ENCODE measurements around the gene DPYSL4.

The DPYSL4 gene

DNA sequence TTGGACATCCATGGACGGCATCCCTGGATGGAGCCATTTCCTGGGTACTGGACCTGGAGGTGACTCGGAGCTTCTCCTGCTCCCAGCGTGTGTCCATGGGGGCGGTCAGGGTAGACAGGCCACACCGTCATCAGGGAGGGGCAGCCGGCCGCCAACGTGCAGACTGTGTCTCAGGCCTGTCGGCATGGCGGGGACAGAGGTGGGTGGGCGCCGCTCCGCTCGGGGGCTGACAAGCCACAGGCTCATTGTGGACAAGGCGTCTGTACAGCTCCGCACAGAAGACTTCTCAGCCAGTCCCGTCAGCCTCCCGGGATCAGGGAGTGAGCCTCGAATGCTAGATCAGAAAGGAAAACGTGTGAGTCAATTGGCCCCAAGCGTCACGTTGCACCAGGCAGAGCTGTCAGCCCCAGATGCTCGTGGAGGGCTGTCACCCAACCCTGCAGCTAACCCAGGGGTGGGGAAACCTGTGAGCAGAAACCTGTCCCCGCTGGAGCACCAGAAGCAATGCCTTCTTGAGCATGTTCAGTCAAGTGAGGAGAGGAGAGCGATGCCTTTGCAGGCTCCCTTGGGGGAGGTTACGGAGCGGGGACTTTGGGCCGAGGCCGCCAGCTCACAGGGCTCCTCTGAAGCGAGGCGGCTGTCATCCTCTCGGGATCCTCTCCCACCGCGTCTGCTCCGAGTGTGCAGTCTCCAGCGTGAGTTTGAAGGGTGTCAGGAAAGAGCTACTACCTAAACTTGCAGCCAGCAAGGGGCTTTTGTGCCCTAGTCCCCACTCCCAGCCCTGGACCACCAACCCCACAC lies 16.0 kb upstream of the DPYSL4 start:
- H3K4me3 ChIP-seq (ENCODE audit: low read length) = no peak overlapping the region
- H2AFZ ChIP-seq (ENCODE audit: low read depth, low read length) = no peak overlapping the region
- H3K4me1 ChIP-seq (ENCODE audit: insufficient read depth, low read length) = peaks cover 3% of the 10 kb centered on the region
- no peaks in the 10 kb centered on the region for H3K27me3 ChIP-seq (ENCODE audit: insufficient read depth, low read length)
- no peaks in the 10 kb centered on the region for H3K36me3 ChIP-seq (ENCODE audit: insufficient read depth, low read length)
- no peaks in the 10 kb centered on the region for H3K9me3 ChIP-seq (ENCODE audit: low read length)

DNA sequence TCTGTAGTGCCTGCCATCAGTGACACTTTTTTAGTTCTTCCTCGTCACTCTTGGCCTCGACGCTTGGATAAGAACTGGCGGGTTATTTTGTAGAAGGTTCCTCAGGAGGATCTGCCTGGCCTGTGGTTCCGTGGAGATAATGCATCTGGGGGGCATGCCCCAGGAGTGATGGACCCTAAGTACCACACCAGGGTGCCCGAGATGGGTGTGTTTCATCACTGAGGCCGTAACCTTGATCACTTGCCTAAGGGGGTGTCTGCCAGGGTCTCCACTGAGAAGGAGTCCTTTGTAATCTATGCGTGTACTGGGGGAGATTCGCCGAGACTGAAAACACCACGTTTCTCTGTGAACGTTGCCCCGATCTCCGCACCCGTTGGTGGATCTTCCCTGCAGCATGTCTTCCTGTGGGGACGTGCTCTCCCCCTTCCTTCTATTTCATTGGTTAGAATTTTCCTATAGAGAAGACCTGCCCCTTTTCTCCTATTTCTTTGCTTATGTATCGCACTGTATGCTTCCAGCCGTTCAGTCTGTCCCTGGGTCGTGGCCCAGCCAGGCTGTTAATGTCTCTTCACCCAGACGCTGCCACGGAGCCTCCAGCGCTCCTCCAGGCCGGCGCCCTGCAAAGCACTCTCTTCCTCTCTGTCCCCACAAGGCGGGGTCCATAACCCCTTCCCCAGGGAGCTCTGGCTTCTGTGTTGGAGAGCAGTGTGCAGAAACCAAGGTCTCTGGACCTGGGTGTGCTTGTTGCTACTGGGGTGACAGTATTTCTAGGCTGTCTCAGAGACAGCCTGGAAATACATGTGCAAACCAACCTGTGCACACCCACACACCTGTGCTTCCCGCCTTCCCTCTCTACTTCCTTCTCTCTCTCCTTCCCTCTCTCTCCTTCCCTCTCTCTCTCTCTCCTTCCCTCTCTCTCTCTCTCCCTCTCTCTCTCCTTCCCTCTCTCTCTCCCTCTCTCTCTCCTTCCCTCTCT lies 14.4 kb upstream of the DPYSL4 start:
- no peaks in the 10 kb centered on the region for H3K36me3 ChIP-seq (ENCODE audit: insufficient read depth, low read length)
- peaks cover 15% of the 10 kb centered on the region for H3K4me1 ChIP-seq (ENCODE audit: insufficient read depth, low read length)
- H2AFZ ChIP-seq (ENCODE audit: low read depth, low read length) = no peak overlapping the region
- no peak overlapping the region for H3K4me3 ChIP-seq (ENCODE audit: low read length)
- H3K27me3 ChIP-seq (ENCODE audit: insufficient read depth, low read length) = no peaks in the 10 kb centered on the region
- no peaks in the 10 kb centered on the region for H3K9me3 ChIP-seq (ENCODE audit: low read length)

DNA sequence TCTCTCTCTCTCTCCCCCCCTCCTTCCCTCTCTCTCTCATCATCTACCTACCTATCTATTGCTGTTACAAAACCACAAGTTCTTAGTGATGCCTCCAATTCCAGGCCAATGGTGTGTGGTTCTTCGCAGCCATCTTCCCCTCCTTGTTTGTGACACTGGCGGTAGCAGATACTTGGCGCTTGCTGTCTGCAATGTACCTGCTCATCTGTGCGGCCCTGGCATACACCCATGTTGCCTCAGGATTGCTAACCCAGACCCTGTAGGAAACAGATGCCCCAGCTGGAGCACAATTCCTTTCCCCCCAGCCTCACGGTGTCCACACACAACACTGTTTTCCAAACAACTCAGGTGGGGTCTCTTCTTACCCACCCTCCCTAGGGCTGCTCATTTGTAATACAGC lies 13.6 kb upstream of the DPYSL4 start:
- H3K4me1 ChIP-seq (ENCODE audit: insufficient read depth, low read length) = peaks cover 15% of the 10 kb centered on the region
- no peaks in the 10 kb centered on the region for H3K36me3 ChIP-seq (ENCODE audit: insufficient read depth, low read length)
- H3K4me3 ChIP-seq (ENCODE audit: low read length) = no peak overlapping the region
- no peaks in the 10 kb centered on the region for H3K9me3 ChIP-seq (ENCODE audit: low read length)
- H3K27me3 ChIP-seq (ENCODE audit: insufficient read depth, low read length) = peaks cover 4% of the 10 kb centered on the region
- no peak overlapping the region for H2AFZ ChIP-seq (ENCODE audit: low read depth, low read length)

DNA sequence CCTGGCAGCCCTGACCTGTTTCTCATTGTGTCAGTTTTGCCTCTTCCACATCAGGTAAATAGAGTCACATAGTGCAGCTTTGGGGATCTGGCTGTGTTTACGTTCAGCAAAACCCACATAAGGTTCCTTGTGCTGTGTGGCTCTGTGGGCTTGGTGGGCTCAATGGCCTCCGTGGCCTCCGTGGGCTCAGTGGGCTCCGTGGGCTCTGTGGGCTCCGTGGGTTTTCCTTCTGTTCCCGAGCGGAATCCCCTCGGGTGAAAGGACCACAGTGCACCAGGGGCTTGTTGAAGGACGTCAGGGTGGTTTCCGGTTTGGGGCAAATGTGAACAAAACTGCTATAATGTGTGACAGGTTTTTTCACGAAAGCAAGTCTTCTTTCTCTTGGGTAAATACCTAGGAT lies 12.5 kb upstream of the DPYSL4 start:
- peaks cover 13% of the 10 kb centered on the region for H3K27me3 ChIP-seq (ENCODE audit: insufficient read depth, low read length)
- no peak overlapping the region for H3K4me3 ChIP-seq (ENCODE audit: low read length)
- no peaks in the 10 kb centered on the region for H3K36me3 ChIP-seq (ENCODE audit: insufficient read depth, low read length)
- H3K9me3 ChIP-seq (ENCODE audit: low read length) = no peaks in the 10 kb centered on the region
- H3K4me1 ChIP-seq (ENCODE audit: insufficient read depth, low read length) = peaks cover 15% of the 10 kb centered on the region
- H2AFZ ChIP-seq (ENCODE audit: low read depth, low read length) = no peak overlapping the region

DNA sequence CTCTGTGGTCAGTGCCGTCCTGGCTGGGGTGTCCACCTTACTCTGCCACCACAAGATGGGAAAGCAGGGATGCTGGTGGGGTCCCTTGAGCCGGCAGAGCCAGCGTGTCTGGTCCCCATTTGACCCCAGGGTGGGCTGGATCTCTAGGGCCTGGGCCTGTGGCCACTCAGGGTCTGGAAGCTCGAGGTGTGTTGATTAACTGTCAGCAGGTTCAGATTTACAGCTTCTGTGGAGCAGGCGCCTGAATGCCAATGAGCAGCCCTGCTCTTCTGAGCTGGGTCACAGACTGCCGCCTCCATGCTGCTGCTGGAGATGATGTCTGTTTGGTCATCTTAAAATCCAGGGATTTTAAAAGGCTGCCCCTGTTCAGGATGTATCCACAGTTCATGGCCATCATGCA lies 11.3 kb upstream of the DPYSL4 start:
- Histone ChIP-seq H2AFZ (ENCODE audit: low read depth, low read length) (no peak overlapping the region), H3K36me3 (ENCODE audit: insufficient read depth, low read length) (no peaks in the 10 kb centered on the region), H3K4me3 (ENCODE audit: low read length) (no peak overlapping the region), H3K9me3 (ENCODE audit: low read length) (no peaks in the 10 kb centered on the region), H3K4me1 (ENCODE audit: insufficient read depth, low read length) (peaks cover 15% of the 10 kb centered on the region), H3K27me3 (ENCODE audit: insufficient read depth, low read length) (peaks cover 14% of the 10 kb centered on the region)

DNA sequence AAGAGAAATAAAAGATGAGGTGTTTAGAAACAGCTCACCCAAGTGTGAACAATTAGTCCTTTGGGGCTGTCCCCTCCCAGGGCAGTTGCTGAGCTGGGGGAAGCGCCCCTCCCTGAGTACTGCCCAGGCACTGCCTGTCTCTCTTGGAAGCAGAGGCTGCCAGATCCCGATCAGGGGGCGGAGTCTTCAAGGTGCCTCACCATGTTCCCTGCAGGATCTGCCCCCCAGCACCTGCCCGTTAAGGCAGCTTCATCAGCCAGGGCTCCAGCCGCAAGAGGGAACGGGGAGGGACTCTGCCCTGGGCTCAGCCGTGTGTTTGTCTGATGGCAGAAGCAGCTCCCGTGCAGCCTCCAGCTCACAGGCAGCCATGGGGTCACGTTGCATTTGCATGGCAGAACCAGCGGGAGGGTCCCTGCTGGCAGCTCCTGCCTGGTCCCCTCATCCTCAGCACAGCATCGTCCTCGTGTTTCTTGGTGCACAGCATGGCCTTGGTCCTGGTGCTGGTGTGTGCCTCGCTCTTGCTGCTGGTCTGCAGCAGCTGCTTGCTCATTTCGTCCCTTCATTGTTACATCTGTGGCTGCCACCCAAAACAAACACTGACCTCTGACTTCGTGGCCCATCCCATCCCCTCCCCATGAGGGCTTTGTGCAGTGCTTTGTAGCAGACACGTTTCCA lies 10.7 kb upstream of the DPYSL4 start:
- Histone ChIP-seq H2AFZ (ENCODE audit: low read depth, low read length) (no peak overlapping the region), H3K4me3 (ENCODE audit: low read length) (peak overlapping the region; percentile 12), H3K4me1 (ENCODE audit: insufficient read depth, low read length) (peaks cover 15% of the 10 kb centered on the region), H3K27me3 (ENCODE audit: insufficient read depth, low read length) (peaks cover 18% of the 10 kb centered on the region), H3K36me3 (ENCODE audit: insufficient read depth, low read length) (no peaks in the 10 kb centered on the region), H3K9me3 (ENCODE audit: low read length) (no peaks in the 10 kb centered on the region)

DNA sequence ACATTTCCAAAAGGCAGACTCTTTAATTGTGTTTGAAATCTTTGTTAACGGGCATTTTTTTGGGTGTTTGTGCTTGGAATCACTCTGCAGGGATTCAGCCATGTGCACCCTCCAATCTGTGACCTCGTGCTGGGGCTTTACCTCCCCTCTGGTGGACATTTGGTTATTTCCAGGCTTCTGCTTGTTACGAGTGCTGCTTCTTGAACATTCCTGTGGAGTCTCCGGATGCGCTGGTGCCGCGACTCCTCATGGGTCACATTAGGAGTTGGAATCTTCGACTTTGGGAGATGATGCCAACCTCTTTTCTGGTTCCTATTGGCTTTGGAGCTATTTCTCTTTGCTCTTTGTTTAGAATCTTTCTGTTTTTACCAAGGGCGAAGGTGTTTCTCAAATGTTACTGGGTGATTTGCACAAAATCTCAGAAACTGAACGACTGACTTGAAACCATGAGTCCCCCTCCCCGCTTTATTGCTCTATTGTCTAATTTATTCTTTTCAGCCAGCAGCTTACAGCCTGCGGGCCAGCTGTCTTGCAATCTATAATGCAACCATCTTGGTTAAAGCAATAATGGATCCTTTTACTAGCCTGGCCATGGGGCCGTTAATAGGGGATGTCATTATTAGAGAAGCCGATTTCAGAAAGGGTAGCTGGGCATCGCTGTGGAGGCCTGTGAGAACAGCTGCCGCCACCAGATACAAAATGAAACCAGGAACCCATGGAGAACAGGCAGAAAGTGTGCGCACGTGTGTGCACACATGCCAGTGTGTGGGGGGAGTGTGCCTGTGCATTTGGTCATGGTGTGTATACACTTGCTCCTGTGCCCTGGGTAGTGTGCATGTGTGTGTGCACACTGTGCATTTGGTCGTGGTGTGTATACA lies 9.9 kb upstream of the DPYSL4 start:
- peaks cover 19% of the 10 kb centered on the region for H3K27me3 ChIP-seq (ENCODE audit: insufficient read depth, low read length)
- H3K36me3 ChIP-seq (ENCODE audit: insufficient read depth, low read length) = no peaks in the 10 kb centered on the region
- peaks cover 15% of the 10 kb centered on the region for H3K4me1 ChIP-seq (ENCODE audit: insufficient read depth, low read length)
- H3K4me3 ChIP-seq (ENCODE audit: low read length) = peak overlapping the region; percentile 12
- no peaks in the 10 kb centered on the region for H3K9me3 ChIP-seq (ENCODE audit: low read length)
- no peak overlapping the region for H2AFZ ChIP-seq (ENCODE audit: low read depth, low read length)

DNA sequence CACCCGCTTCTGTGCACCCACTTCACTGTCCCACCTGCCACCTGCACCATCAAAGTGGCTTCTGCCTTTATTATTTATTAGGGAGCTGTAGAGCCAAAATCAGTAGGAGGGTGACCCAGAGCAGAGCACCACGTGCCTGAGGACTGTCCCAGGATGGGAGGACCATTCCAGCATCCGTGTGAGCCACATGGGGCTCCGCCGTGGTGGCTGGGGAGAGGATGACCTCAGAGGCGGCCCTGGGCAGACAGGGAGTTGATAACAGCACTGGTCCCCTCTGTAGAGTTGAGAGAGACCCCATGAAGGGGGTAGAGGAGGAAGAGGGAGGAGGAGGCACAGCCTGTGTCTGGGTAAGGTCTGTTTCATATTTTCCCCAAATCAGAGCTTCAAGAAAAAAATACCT lies 8.7 kb upstream of the DPYSL4 start:
- Histone ChIP-seq H3K4me3 (ENCODE audit: low read length) (no peak overlapping the region), H2AFZ (ENCODE audit: low read depth, low read length) (no peak overlapping the region), H3K27me3 (ENCODE audit: insufficient read depth, low read length) (peaks cover 31% of the 10 kb centered on the region), H3K4me1 (ENCODE audit: insufficient read depth, low read length) (peaks cover 15% of the 10 kb centered on the region), H3K36me3 (ENCODE audit: insufficient read depth, low read length) (no peaks in the 10 kb centered on the region), H3K9me3 (ENCODE audit: low read length) (no peaks in the 10 kb centered on the region)

DNA sequence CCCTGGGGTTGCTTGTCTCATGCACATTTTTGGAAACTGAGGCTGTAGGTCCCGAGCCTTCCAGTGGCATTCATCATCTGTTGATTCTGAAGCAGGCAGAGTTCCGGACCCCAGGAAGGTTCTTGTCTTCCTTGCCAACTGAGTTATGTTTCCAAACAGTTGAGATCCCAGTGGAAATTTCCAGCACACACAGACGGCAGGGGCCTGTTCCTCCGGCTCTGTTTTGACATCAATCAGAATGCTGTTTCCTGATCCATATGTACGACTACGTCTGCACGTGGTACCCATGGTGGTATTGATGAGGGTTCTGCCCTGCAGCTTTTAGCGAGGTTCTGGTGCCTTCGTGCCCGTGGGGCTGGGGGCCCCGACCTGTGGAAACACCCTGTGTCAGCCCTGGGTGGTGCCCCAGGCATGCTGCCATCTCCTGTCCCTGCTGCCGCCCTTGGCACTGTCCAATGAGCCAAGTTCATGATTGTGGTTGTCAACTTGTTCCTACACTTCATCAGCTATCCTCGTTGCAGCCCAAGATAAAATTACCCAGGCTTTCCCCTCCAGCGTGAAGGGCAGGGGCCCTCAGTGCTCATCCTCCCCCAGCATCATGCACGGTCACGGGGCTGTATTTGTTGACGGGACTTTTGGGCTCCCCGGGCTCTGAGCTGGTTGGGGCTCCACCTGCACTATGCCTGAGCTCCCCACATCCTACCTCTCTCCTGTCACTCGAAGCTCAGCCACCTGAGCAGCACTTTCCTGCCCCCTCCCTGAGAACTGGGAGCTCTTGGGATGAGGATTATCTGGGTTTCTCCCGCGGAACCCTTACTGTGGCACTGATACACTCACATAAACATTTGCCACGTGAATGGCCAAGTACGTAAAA lies 7.8 kb upstream of the DPYSL4 start:
- H3K4me3 ChIP-seq (ENCODE audit: low read length) = no peak overlapping the region
- H3K4me1 ChIP-seq (ENCODE audit: insufficient read depth, low read length) = peaks cover 15% of the 10 kb centered on the region
- no peaks in the 10 kb centered on the region for H3K36me3 ChIP-seq (ENCODE audit: insufficient read depth, low read length)
- H3K9me3 ChIP-seq (ENCODE audit: low read length) = no peaks in the 10 kb centered on the region
- H2AFZ ChIP-seq (ENCODE audit: low read depth, low read length) = no peak overlapping the region
- peaks cover 40% of the 10 kb centered on the region for H3K27me3 ChIP-seq (ENCODE audit: insufficient read depth, low read length)

DNA sequence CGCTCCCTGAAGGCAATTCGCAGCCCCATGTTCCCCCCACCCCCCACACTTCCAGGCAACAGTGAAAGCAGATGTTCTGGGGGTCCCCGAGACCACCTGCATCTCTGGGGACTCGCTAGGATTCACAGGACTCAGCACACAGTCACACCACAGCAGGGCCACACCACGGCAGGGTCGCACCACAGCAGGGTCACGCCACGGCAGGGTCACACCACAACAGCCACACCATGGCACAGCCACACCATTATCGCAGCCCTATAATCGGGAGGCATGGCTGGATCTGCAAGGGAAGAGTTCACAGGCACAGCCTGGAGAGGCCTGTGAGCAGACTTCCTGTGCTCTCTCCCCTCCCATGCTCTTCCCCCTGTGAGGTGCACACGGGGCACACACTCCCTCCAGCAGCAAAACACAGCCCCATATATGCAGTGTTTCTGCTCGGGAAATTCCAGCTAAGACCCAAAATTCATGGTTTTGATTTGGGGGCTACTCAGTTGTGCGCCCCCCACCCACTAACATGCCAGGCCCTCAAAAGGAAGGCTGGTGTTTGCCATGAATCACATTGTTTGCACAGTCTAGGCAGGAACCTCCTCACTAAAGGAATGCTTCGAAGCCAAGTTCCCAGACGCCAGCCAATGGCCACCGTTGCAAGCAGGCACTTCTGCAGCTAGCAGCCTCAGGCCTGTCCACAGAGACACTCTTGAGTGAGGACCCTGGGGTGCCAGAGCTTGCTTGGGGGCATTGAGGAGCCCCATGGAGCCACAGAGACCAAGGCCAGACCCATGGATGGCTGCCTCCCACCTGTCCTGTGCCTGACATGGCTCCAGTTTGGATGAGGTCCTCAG lies 7.0 kb upstream of the DPYSL4 start:
- H3K4me3 ChIP-seq (ENCODE audit: low read length) = no peak overlapping the region
- no peaks in the 10 kb centered on the region for H3K9me3 ChIP-seq (ENCODE audit: low read length)
- no peak overlapping the region for H2AFZ ChIP-seq (ENCODE audit: low read depth, low read length)
- H3K27me3 ChIP-seq (ENCODE audit: insufficient read depth, low read length) = peaks cover 47% of the 10 kb centered on the region
- H3K4me1 ChIP-seq (ENCODE audit: insufficient read depth, low read length) = peaks cover 15% of the 10 kb centered on the region
- H3K36me3 ChIP-seq (ENCODE audit: insufficient read depth, low read length) = no peaks in the 10 kb centered on the region

DNA sequence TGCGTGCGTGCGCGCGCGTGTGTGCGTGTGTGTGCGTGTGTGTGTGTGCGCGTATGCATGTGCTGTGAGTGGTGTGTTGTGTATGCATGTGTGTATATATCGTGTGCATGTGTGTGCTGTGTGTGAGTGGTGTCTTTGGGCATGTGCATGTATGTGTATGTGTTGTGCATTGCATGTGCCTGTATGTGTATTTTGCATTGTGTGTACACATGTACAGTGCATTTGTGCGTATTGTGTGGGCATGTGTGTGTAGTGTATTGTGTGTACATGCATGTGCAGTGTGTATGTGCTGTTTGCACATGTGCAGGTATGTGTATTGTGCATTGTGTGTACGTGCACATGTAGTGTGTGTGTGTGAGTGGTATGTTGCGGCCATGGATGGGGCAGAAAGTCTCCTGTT lies 6.0 kb upstream of the DPYSL4 start:
- no peaks in the 10 kb centered on the region for H3K36me3 ChIP-seq (ENCODE audit: insufficient read depth, low read length)
- peaks cover 13% of the 10 kb centered on the region for H3K4me1 ChIP-seq (ENCODE audit: insufficient read depth, low read length)
- H2AFZ ChIP-seq (ENCODE audit: low read depth, low read length) = no peak overlapping the region
- no peak overlapping the region for H3K4me3 ChIP-seq (ENCODE audit: low read length)
- no peaks in the 10 kb centered on the region for H3K9me3 ChIP-seq (ENCODE audit: low read length)
- H3K27me3 ChIP-seq (ENCODE audit: insufficient read depth, low read length) = peaks cover 57% of the 10 kb centered on the region
